H9 (cell line): Measurements from ENCODE around the gene CACHD1. TPM values are rescaled to one million over a fixed set of nuclear protein-coding genes. Genes with fewer than 3 reads are reported as not detected.

Source experiments
- DNase-seq: peaks from one replicate; pipeline ENCODE4 v3.0.0-alpha.2; 2017
- H2AFZ ChIP-seq: one replicate; pipeline ENCODE4 v1.6.1; 2013; ENCODE audit warnings: mild to moderate bottlenecking, low read length, control low read depth, moderate library complexity
- H2AK5ac ChIP-seq: 2 replicates; pipeline ENCODE4 v1.6.1; 2013; ENCODE audit warnings: low read length, control low read depth, mixed read lengths; ENCODE audit not compliant: insufficient read length
- H2BK120ac ChIP-seq: one replicate; pipeline ENCODE4 v1.6.1; 2013; ENCODE audit warnings: low read depth, mild to moderate bottlenecking, low read length, control low read depth, inconsistent platforms; ENCODE audit not compliant: poor library complexity, severe bottlenecking
- H2BK12ac ChIP-seq: 2 replicates; pipeline ENCODE4 v1.6.1; 2013; ENCODE audit warnings: low read length, control low read depth, mixed read lengths, low read depth; ENCODE audit not compliant: insufficient read length
- H2BK15ac ChIP-seq: 2 replicates; pipeline ENCODE4 v1.6.1; 2013; ENCODE audit warnings: low read depth, low read length, control low read depth
- H2BK20ac ChIP-seq: one replicate; pipeline ENCODE4 v1.6.1; 2013; ENCODE audit warnings: low read depth, mild to moderate bottlenecking, low read length, control low read depth, inconsistent platforms; ENCODE audit not compliant: poor library complexity, severe bottlenecking
- H2BK5ac ChIP-seq: 2 replicates; pipeline ENCODE4 v1.6.1; 2013; ENCODE audit warnings: low read length, control low read depth, mixed read lengths; ENCODE audit not compliant: insufficient read length
- H3K14ac ChIP-seq: 2 replicates; pipeline ENCODE4 v1.6.1; 2013; ENCODE audit warnings: low read length, control low read depth; ENCODE audit not compliant: insufficient read depth
- H3K18ac ChIP-seq: 2 replicates; pipeline ENCODE4 v1.6.1; 2013; ENCODE audit warnings: low read depth, mild to moderate bottlenecking, mixed read lengths, low read length, control low read depth; ENCODE audit not compliant: insufficient read length
- H3K23ac ChIP-seq: 2 replicates; pipeline ENCODE4 v1.6.1; 2013; ENCODE audit warnings: low read length, control low read depth, mixed read lengths, low read depth; ENCODE audit not compliant: insufficient read length
- H3K23me2 ChIP-seq: 2 replicates; pipeline ENCODE4 v1.6.1; 2013; ENCODE audit warnings: low read depth, mild to moderate bottlenecking, mixed read lengths, low read length, control low read depth; ENCODE audit not compliant: insufficient read length, poor library complexity, severe bottlenecking
- H3K27ac ChIP-seq: 2 replicates; pipeline ENCODE4 v1.5.1; 2013; ENCODE audit warnings: low read length, control low read depth, mixed read lengths, low read depth; ENCODE audit not compliant: insufficient read length
- H3K27me3 ChIP-seq: 2 replicates; pipeline ENCODE4 v1.6.1; 2013; ENCODE audit warnings: low read length, control low read depth, inconsistent platforms; ENCODE audit not compliant: insufficient read depth
- H3K4ac ChIP-seq: 2 replicates; pipeline ENCODE4 v1.6.1; 2013; ENCODE audit warnings: low read depth, mild to moderate bottlenecking, control low read depth, inconsistent platforms, low read length, moderate library complexity
- H3K4me1 ChIP-seq: 2 replicates; pipeline ENCODE4 v1.6.1; 2013; ENCODE audit warnings: low read length, control low read depth, inconsistent platforms; ENCODE audit not compliant: insufficient read depth
- H3K4me2 ChIP-seq: 2 replicates; pipeline ENCODE4 v1.6.1; 2013; ENCODE audit warnings: low read length, control low read depth, mixed read lengths; ENCODE audit not compliant: insufficient read length, insufficient read depth
- H3K56ac ChIP-seq: 2 replicates; pipeline ENCODE4 v1.6.1; 2013; ENCODE audit warnings: low read depth, mild to moderate bottlenecking, mixed read lengths, low read length, control low read depth; ENCODE audit not compliant: insufficient read length
- H3K79me1 ChIP-seq: 2 replicates; pipeline ENCODE4 v1.6.1; 2013; ENCODE audit warnings: low read depth, mild to moderate bottlenecking, moderate library complexity, low read length, control low read depth, inconsistent platforms; ENCODE audit not compliant: insufficient read depth, poor library complexity, severe bottlenecking
- H3K79me2 ChIP-seq: 2 replicates; pipeline ENCODE4 v1.6.1; 2013; ENCODE audit warnings: low read length, control low read depth, inconsistent platforms; ENCODE audit not compliant: insufficient read depth
- H3K9ac ChIP-seq: 2 replicates; pipeline ENCODE4 v1.6.1; 2013; ENCODE audit warnings: low read length, control low read depth, mixed read lengths; ENCODE audit not compliant: insufficient read length; ENCODE audit errors: extremely low read depth
- H3K9me3 ChIP-seq: one replicate; pipeline ENCODE4 v1.6.1; 2013; ENCODE audit warnings: low read depth, low read length, inconsistent platforms; ENCODE audit not compliant: control insufficient read depth
- H3T11ph ChIP-seq: one replicate; pipeline ENCODE4 v1.6.1; 2013; ENCODE audit warnings: mild to moderate bottlenecking, low read length, control low read depth, inconsistent platforms
- H4K20me1 ChIP-seq: one replicate; pipeline ENCODE4 v1.6.1; 2013; ENCODE audit not compliant: control insufficient read depth, insufficient read length, insufficient read depth
- H4K5ac ChIP-seq: 2 replicates; pipeline ENCODE4 v1.6.1; 2013; ENCODE audit warnings: low read depth, mild to moderate bottlenecking, mixed read lengths, low read length, control low read depth; ENCODE audit not compliant: insufficient read length
- H4K8ac ChIP-seq: replicated peaks from 2 replicates; pipeline ENCODE4 v1.6.1; 2013; ENCODE audit warnings: low read length, control low read depth, mixed read lengths, low read depth; ENCODE audit not compliant: insufficient read length
- H4K91ac ChIP-seq: 2 replicates; pipeline ENCODE4 v1.6.1; 2013; ENCODE audit warnings: low read depth, mild to moderate bottlenecking, moderate library complexity, mixed read lengths, low read length, control low read depth; ENCODE audit not compliant: insufficient read length
- H3K27ac Mint-ChIP-seq, 3 experiments: 2 replicates in 2 of 3; 3 replicates in 1 of 3; pipeline ENCODE4 v1.8.0; 2020 to 2021; ENCODE audit warnings: mixed read lengths in 3 of 3, mild to moderate bottlenecking in 1 of 3, moderate library complexity in 1 of 3
- H3K27me3 Mint-ChIP-seq: 2 replicates; pipeline ENCODE4 v1.8.0; 2021; ENCODE audit warnings: low read depth, mild to moderate bottlenecking, moderate library complexity, mixed read lengths
- H3K36me3 Mint-ChIP-seq, 3 experiments: 2 replicates in 2 of 3; 3 replicates in 1 of 3; pipeline ENCODE4 v1.8.0; 2020 to 2021; ENCODE audit warnings: low read depth in 3 of 3, mixed read lengths in 3 of 3; ENCODE audit not compliant: insufficient read depth in 1 of 3
- H3K4me1 Mint-ChIP-seq, 2 experiments: 2 replicates each; pipeline ENCODE4 v1.8.0; 2020; ENCODE audit warnings: mixed read lengths in 2 of 2
- H3K4me3 Mint-ChIP-seq, 2 experiments: 2 replicates in 1 of 2; 3 replicates in 1 of 2; pipeline ENCODE4 v1.8.0; 2020 to 2021; ENCODE audit warnings: mild to moderate bottlenecking in 2 of 2, mixed read lengths in 2 of 2, moderate library complexity in 1 of 2
- H3K9me3 Mint-ChIP-seq, 2 experiments: 2 replicates in 1 of 2; 3 replicates in 1 of 2; pipeline ENCODE4 v1.8.0; 2020; ENCODE audit warnings: mild to moderate bottlenecking in 2 of 2, mixed read lengths in 2 of 2, moderate library complexity in 1 of 2
- WGBS: extraction: QIAGEN DNeasy Blood & Tissue Kit; methylation state at CpG from one replicate; pipeline ENCODE4 v1.1.7; 2013; ENCODE audit warnings: missing lambda C conversion rate, low lambda C conversion rate, mixed read lengths; ENCODE audit not compliant: insufficient read length; ENCODE audit errors: extremely low coverage; 5-methylcytosine and 5-hydroxymethylcytosine counted together
- total RNA-seq: library from RNA; stranded (reverse); gene quantifications from 2 replicates; pipeline ENCODE4 v1.2.1, GENCODE V29; 2021
- TF ChIP-seq, protein P1 (sequence below): fragments of 200-600 bp; sonication (generic); conservative IDR thresholded peaks from 3 replicates; pipeline ENCODE4 v1.8.0; 2021; ENCODE audit warnings: antibody characterized with exemption, mild to moderate bottlenecking

The CACHD1 gene
- total RNA-seq, 1 experiment from 2014 or later = 94.2 TPM

DNA sequence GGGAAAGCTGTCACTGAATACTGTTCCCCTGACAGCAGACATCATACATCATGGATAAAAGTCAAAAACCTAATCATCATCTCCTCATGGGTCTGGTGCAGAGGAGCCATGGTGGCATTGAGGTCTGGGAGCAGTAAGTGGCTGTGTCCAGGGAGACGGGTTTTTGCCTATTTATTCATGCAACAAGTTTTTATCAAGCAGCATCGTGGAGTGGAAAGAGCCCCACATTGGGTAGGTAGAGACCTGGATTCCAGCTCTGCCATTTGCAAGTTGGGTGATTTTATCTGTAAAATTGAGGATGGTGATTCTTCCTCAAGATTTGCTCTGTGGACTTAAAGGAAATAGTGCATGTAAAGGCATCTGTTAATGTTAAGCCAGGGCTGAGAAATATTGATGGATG lies 4.2 kb downstream of the CACHD1 start:
- TF ChIP-seq, protein P1, sequence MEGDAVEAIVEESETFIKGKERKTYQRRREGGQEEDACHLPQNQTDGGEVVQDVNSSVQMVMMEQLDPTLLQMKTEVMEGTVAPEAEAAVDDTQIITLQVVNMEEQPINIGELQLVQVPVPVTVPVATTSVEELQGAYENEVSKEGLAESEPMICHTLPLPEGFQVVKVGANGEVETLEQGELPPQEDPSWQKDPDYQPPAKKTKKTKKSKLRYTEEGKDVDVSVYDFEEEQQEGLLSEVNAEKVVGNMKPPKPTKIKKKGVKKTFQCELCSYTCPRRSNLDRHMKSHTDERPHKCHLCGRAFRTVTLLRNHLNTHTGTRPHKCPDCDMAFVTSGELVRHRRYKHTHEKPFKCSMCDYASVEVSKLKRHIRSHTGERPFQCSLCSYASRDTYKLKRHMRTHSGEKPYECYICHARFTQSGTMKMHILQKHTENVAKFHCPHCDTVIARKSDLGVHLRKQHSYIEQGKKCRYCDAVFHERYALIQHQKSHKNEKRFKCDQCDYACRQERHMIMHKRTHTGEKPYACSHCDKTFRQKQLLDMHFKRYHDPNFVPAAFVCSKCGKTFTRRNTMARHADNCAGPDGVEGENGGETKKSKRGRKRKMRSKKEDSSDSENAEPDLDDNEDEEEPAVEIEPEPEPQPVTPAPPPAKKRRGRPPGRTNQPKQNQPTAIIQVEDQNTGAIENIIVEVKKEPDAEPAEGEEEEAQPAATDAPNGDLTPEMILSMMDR = no peak
- H4K5ac ChIP-seq = no peak overlapping the region
- H2BK12ac ChIP-seq = no peak overlapping the region
- H3K79me1 ChIP-seq = peaks cover 2% of the 10 kb centered on the region
- no peak overlapping the region for H2BK20ac ChIP-seq
- peaks cover 3 to 5% of the 10 kb centered on the region in 2 experiments; a peak in 3 of 5 replicates for H3K9me3 Mint-ChIP-seq
- H3K27me3 ChIP-seq = peaks cover 2% of the 10 kb centered on the region; the same call in 1 of the 2 replicates
- no peak overlapping the region for H2BK15ac ChIP-seq
- H3K36me3 Mint-ChIP-seq = peaks cover 7 to 28% (median 21%) of the 10 kb centered on the region in 3 experiments
- H3K9me3 ChIP-seq = no peaks in the 10 kb centered on the region
- no peak overlapping the region for H4K8ac ChIP-seq
- no peak overlapping the region for H2BK120ac ChIP-seq
- H4K20me1 ChIP-seq = no peaks in the 10 kb centered on the region
- peaks cover 30% of the 10 kb centered on the region for H3K79me2 ChIP-seq
- H3K27me3 Mint-ChIP-seq = peaks cover 4% of the 10 kb centered on the region
- no peak overlapping the region for H3K56ac ChIP-seq
- no peak overlapping the region for H4K91ac ChIP-seq
- no peak overlapping the region for H3T11ph ChIP-seq
- H3K23me2 ChIP-seq = peaks cover 24% of the 10 kb centered on the region
- H3K27ac ChIP-seq = no peak overlapping the region
- H3K23ac ChIP-seq = no peak overlapping the region
- WGBS = no CpG with 5 or more reads among the region's 2 CpGs
- no peak overlapping the region for H3K9ac ChIP-seq
- DNase-seq = no peak
- H3K18ac ChIP-seq = no peak overlapping the region
- no peak overlapping the region for H2AFZ ChIP-seq
- H3K4me1 ChIP-seq = peaks cover 19% of the 10 kb centered on the region
- no peak overlapping the region for H3K4ac ChIP-seq
- no peak overlapping the region for H2AK5ac ChIP-seq
- no peak overlapping the region for H3K14ac ChIP-seq
- H3K27ac Mint-ChIP-seq = peak overlapping the region; percentile 13 to 38 (median 22); a peak in 3 of 7 replicates
- H3K4me3 Mint-ChIP-seq = peak overlapping the region; percentile 72 to 99
- H2BK5ac ChIP-seq = no peak overlapping the region
- H3K4me2 ChIP-seq = peak overlapping the region; percentile 88
- peaks cover 55 to 60% of the 10 kb centered on the region in 2 experiments for H3K4me1 Mint-ChIP-seq
